Transverse colon (tissue), 4 donors: ENCODE measurements around the gene PKP3. TPM values are rescaled to one million over a fixed set of nuclear protein-coding genes. Genes with fewer than 3 reads are reported as not detected.
A peak's percentile ranks its signal among the peaks of the same experiment; 100 is the strongest.

Experiments used
- DNase-seq: peaks from one replicate; pipeline ENCODE4 v3.0.0-alpha.2; 2019
- H3K27ac ChIP-seq, 4 donors: fragments of 200-600 bp; sonication (generic); 2 replicates each; pipeline ENCODE4 v1.5.1; 2016 to 2018; ENCODE audit warnings: inconsistent platforms in 4 of 4
- H3K27me3 ChIP-seq: fragments of 200-600 bp; sonication (generic); 2 replicates; pipeline ENCODE4 v1.5.1; 2017; ENCODE audit warnings: inconsistent platforms
- H3K36me3 ChIP-seq, 4 donors: fragments of 200-600 bp; sonication (generic); 2 replicates each; pipeline ENCODE4 v1.5.1; 2017 to 2019; ENCODE audit warnings: inconsistent platforms in 4 of 4
- H3K4me1 ChIP-seq, 4 donors: fragments of 200-600 bp; sonication (generic); 2 replicates each; pipeline ENCODE4 v1.5.1; 2017 to 2020; ENCODE audit warnings: inconsistent platforms in 4 of 4
- H3K4me3 ChIP-seq, 4 donors: fragments of 200-600 bp; sonication (generic); 1 replicate in 1 of 4; 2 replicates in 3 of 4; pipeline versions ENCODE4 v1.5.1 to v1.6.1; 2017 to 2019; ENCODE audit warnings: inconsistent platforms in 4 of 4
- H3K9me3 ChIP-seq, 2 donors: fragments of 200-600 bp; sonication (generic); 2 replicates each; pipeline ENCODE4 v1.5.1; 2017 to 2019; ENCODE audit warnings: inconsistent platforms in 2 of 2
- EP300 ChIP-seq: sonication (generic); formaldehyde crosslinking; IDR thresholded peaks from one replicate; pipeline ENCODE4 v1.6.1; 2017; ENCODE audit warnings: antibody characterized with exemption, low read depth
- POLR2A ChIP-seq: fragments of 450-650 bp; IDR thresholded peaks from one replicate; pipeline ENCODE4 v1.6.1; 2016; ENCODE audit warnings: antibody characterized with exemption, mild to moderate bottlenecking, moderate library complexity
- POLR2AphosphoS5 ChIP-seq, 3 donors: sonication (generic); formaldehyde crosslinking; IDR thresholded peaks; one replicate each; pipeline ENCODE4 v1.6.1; 2016; ENCODE audit warnings: antibody characterized with exemption in 3 of 3
- WGBS, 2 donors: methylation state at CpG; one replicate each; pipeline ENCODE4 v1.1.5; 2018; ENCODE audit warnings: low coverage in 1 of 2; 5-methylcytosine and 5-hydroxymethylcytosine counted together
- in situ Hi-C, 4 donors: fragments of 200-750 bp; cut with MboI; loops; one replicate each; pipeline versions ENCODE4 v1.15.0 to v1.15.1; 2017; ENCODE audit warnings: low sequenced_read_pairs in 3 of 4, low pct_ligation_motif_present in 1 of 4, low pct_unique_long_range_greater_than_20kb in 1 of 4
- intact Hi-C: fragments of 100-400 bp; cut with DNase I; formaldehyde crosslinking; loops from one replicate; pipeline ENCODE4 v1.15.1; 2023; ENCODE audit warnings: low total_unique reads
- total RNA-seq, 4 donors: library from RNA; depleted of rRNA; stranded (reverse); fragments of >200 nt; gene quantifications; one replicate each; pipeline ENCODE4 v1.1.0, GENCODE V29; 2016
- TF ChIP-seq, protein P1 (sequence below), 5 experiments: fragments of 200-600 bp in 3 of 5; fragments of 450-650 bp in 2 of 5; sonication (generic) in 3 of 5; IDR thresholded peaks; 1 replicate in 2 of 5; 2 replicates in 3 of 5; pipeline ENCODE4 v1.5.1; 2016 to 2017; ENCODE audit warnings: antibody characterized with exemption in 5 of 5, inconsistent platforms in 3 of 5, mild to moderate bottlenecking in 2 of 5, moderate library complexity in 1 of 5

PKP3 gene
- total RNA-seq, 4 donors from 2014 or later: 159 to 359 (median 200) TPM

DNA sequence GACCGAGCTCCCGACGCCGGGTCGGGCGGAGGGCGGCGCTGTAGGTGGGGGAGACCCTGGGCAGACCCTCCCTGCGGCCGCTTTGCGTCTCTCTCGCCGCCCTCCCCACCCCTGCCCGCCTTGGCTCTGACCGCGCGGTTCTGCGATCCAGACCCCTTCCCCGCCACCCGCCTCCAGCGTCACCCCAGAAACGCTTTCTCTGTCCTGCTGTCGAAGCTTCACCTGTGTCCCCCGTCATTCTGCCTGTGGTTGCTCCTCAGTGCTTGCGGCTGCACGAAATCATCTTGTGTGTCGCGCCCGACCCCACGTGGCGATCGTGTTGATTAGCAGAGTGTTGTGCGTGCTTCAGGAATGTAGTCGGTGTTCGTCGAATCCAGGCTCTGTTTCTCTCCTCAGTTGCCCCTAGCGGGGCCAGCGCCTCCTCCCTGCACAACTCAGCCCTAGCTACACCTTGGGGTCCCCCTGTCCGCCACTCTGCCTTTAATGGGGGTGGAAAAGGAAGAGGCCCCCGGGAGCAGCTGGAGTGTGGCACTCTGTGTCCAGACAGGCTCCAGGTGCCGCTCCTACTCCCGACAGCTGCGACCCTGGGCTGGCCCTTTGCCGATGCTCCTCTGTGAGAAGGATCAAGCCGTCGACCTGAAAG, 56.9 kb downstream of the PKP3 start:
- intact Hi-C loops: loop anchor here (10.0 kb wide), 1 partner anchor 54 kb away; the partner anchor contains the start of gene RNH1
- in situ Hi-C loops: loop anchor here in 1 of 4 donors (10.0 kb wide), 1 partner anchor 46 kb away; no protein-coding TSS in a partner anchor
- 6% methylated on average over 37 of the region's 46 CpGs; no CpG with 5 or more reads in 1 of the 2 donors for WGBS, 2 donors

DNA sequence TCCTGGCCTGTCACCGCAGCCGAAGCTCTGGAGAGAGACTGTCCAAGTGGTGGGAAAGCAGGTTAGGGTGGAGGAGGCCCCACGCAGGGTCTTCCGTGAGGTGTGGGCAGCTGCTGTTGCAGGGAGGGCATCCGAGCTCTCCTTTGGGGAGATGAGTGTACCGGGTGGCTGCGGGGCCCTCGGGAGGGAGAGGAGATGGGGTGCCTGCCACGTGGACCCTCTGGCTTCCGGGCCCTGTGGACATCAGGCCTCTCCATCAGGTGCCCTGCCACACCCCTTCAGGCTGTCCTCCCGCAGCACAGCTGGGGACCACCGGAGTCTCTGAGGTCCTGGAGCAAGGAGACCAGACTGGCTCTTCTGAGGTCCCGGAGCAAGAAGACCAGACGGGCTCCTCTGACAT, 57.7 kb downstream of the PKP3 start:
- peak overlapping the region in 1 of 4 donors; percentile 98 for H3K27ac ChIP-seq
- no peak for DNase-seq
- peak overlapping the region in 1 of 4 donors; percentile 96 for H3K4me3 ChIP-seq
- H3K36me3 ChIP-seq: no peaks in the 10 kb centered on the region
- H3K4me1 ChIP-seq: peaks cover 16 to 36% (median 26%) of the 10 kb centered on the region in 4 donors
- H3K9me3 ChIP-seq: no peaks in the 10 kb centered on the region
- TF ChIP-seq POLR2A (no peak), POLR2AphosphoS5 (IDR thresholded peaks at IDR 0.05) (no peak), EP300 (no peak)
- TF ChIP-seq, protein P1, sequence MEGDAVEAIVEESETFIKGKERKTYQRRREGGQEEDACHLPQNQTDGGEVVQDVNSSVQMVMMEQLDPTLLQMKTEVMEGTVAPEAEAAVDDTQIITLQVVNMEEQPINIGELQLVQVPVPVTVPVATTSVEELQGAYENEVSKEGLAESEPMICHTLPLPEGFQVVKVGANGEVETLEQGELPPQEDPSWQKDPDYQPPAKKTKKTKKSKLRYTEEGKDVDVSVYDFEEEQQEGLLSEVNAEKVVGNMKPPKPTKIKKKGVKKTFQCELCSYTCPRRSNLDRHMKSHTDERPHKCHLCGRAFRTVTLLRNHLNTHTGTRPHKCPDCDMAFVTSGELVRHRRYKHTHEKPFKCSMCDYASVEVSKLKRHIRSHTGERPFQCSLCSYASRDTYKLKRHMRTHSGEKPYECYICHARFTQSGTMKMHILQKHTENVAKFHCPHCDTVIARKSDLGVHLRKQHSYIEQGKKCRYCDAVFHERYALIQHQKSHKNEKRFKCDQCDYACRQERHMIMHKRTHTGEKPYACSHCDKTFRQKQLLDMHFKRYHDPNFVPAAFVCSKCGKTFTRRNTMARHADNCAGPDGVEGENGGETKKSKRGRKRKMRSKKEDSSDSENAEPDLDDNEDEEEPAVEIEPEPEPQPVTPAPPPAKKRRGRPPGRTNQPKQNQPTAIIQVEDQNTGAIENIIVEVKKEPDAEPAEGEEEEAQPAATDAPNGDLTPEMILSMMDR (IDR thresholded peaks at IDR 0.05): no peak
- in situ Hi-C loops: loop anchor here in 1 of 4 donors (10.0 kb wide), 1 partner anchor 47 kb away; no protein-coding TSS in a partner anchor
- 88% methylated on average over 14 of the region's 14 CpGs; no CpG with 5 or more reads in 1 of the 2 donors for WGBS, 2 donors
- intact Hi-C loops: loop anchor here (10.0 kb wide), 1 partner anchor 53 kb away; the partner anchor contains the start of gene RNH1
- no peaks in the 10 kb centered on the region for H3K27me3 ChIP-seq

More for the DNA sequence above, 56.9 kb downstream of the PKP3 start:
- TF ChIP-seq EP300: no peak
- peak in 1 of 3 donors; percentile 14 for TF ChIP-seq POLR2AphosphoS5 (IDR thresholded peaks at IDR 0.05)
- TF ChIP-seq POLR2A: no peak
- TF ChIP-seq, protein P1 (IDR thresholded peaks at IDR 0.05): peak in 3 of 5 experiments; percentile 27 to 40 (median 34)
- no peaks in the 10 kb centered on the region for H3K9me3 ChIP-seq
- DNase-seq: peak; percentile 79
- no peaks in the 10 kb centered on the region for H3K27me3 ChIP-seq
- H3K36me3 ChIP-seq: no peaks in the 10 kb centered on the region
- H3K4me3 ChIP-seq: peak overlapping the region; percentile 76 to 99 (median 94)
- H3K27ac ChIP-seq: peak overlapping the region; percentile 92 to 98 (median 95)
- peaks cover 19 to 44% (median 30%) of the 10 kb centered on the region in 4 donors for H3K4me1 ChIP-seq

DNA sequence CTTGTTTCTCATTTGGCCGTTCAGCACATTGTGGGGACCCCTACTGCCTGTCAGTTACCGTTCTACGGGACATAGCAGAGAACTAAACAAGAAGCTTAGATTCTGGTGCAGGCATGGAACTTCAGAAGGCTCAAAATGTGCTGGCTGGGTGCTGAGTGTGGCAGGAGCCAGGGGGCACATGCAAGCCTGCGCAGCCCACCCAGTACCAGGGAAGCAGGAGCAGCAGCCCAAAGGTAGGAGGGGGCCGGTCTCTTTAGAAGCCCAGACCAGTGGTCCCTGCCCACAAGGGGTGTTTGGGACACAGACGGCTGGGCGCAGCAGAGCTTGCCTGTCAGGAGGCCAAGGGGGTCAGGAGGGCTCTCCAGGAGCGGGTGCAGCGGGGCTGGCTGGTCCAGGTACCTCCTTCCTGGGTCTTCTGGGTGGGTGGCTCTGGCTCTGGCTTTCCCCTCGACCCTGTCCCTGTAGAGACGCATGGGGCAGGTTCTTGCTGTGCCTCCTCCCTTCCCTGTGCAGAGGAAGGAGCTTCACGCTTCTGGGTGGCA, 58.3 kb downstream of the PKP3 start:
- no peaks in the 10 kb centered on the region for H3K36me3 ChIP-seq
- H3K4me1 ChIP-seq: peaks cover 16 to 33% (median 25%) of the 10 kb centered on the region in 4 donors
- intact Hi-C loops: loop anchor here (10.0 kb wide), 1 partner anchor 53 kb away; the partner anchor contains the start of gene RNH1
- TF ChIP-seq, protein P1 (IDR thresholded peaks at IDR 0.05): no peak
- TF ChIP-seq EP300 (no peak), POLR2AphosphoS5 (IDR thresholded peaks at IDR 0.05) (no peak), POLR2A (no peak)
- in situ Hi-C loops: loop anchor here in 1 of 4 donors (10.0 kb wide), 1 partner anchor 47 kb away; no protein-coding TSS in a partner anchor
- no peaks in the 10 kb centered on the region for H3K9me3 ChIP-seq
- DNase-seq: no peak
- H3K27me3 ChIP-seq: no peaks in the 10 kb centered on the region
- no peak overlapping the region for H3K27ac ChIP-seq
- whole genome bisulfite sequencing, 2 donors: 90% methylated on average over 12 of the region's 12 CpGs; no CpG with 5 or more reads in 1 of the 2 donors
- no peak overlapping the region for H3K4me3 ChIP-seq

DNA sequence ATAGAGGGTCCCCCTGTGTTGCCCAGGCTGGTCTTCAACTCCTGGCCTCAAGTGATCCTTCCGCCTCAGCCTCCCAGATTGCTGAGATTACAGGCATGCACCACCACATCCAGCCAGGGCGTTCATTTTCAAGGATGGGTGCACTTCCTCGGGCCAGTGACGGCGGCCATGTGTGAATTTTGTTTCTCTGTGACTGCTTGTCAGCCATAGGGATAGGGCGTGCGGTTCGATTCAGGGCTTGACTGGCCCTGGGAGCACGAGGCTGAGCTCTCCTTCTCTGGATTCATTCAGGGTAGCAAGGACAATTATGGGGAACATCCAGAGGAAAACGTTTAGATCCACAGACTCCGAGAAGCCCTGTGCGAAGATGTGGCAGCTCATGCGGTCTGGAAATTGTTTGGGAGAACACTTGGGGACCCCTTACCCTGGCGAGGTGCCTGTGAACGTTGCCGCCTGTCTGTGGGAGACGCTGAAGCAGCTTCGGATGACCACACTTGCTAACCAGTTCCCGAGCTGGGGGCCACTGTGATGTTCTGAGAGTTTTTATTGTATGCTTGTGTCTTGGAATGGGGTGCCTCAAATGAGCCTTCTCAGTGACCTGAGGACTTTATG, 59.0 kb downstream of the PKP3 start:
- Histone ChIP-seq H3K27me3 (no peaks in the 10 kb centered on the region), H3K4me1 (peaks cover 16 to 27% (median 21%) of the 10 kb centered on the region in 4 donors), H3K9me3 (no peaks in the 10 kb centered on the region), H3K4me3 (no peak overlapping the region), H3K36me3 (no peaks in the 10 kb centered on the region), H3K27ac (no peak overlapping the region)
- intact Hi-C loops (loop anchor here (10.0 kb wide), 1 partner anchor 52 kb away; the partner anchor contains the start of gene RNH1), in situ Hi-C loops (loop anchor here in 1 of 4 donors (10.0 kb wide), 1 partner anchor 48 kb away; no protein-coding TSS in a partner anchor)
- WGBS, 2 donors: 93% methylated on average over 18 of the region's 19 CpGs; no CpG with 5 or more reads in 1 of the 2 donors
- no peak for TF ChIP-seq POLR2AphosphoS5 (IDR thresholded peaks at IDR 0.05)
- no peak for DNase-seq
